Endodermal cell (in vitro differentiated cells): ENCODE results near the gene ARHGEF18. TPM values are rescaled to one million over a fixed set of nuclear protein-coding genes. Genes with fewer than 3 reads are reported as not detected.
A peak's percentile ranks its signal among the peaks of the same experiment; 100 is the strongest.

ENCODE experiments used
- DNase-seq: peaks from one replicate; pipeline ENCODE4 v3.0.0-alpha.2; 2017
- H3K27ac ChIP-seq: 2 replicates; pipeline ENCODE4 v1.5.1; 2013; ENCODE audit warnings: mild to moderate bottlenecking, low read depth, low read length, moderate library complexity
- H3K27me3 ChIP-seq: 2 replicates; pipeline ENCODE4 v1.6.1; 2013; ENCODE audit warnings: mild to moderate bottlenecking, low read length, moderate library complexity; ENCODE audit not compliant: insufficient read depth, control insufficient read depth, poor library complexity, severe bottlenecking
- H3K36me3 ChIP-seq: 2 replicates; pipeline ENCODE4 v1.7.0; 2013; ENCODE audit warnings: mild to moderate bottlenecking, low read length, moderate library complexity; ENCODE audit not compliant: control insufficient read depth, insufficient read depth
- H3K4me1 ChIP-seq: one replicate; pipeline ENCODE4 v1.7.0; 2013; ENCODE audit warnings: low read length; ENCODE audit not compliant: control insufficient read depth, insufficient read depth
- H3K4me3 ChIP-seq: 2 replicates; pipeline ENCODE4 v1.5.1; 2013; ENCODE audit warnings: mild to moderate bottlenecking, low read length, moderate library complexity
- H3K9ac ChIP-seq: 2 replicates; pipeline ENCODE4 v1.6.1; 2013; ENCODE audit warnings: mild to moderate bottlenecking, low read length, moderate library complexity; ENCODE audit not compliant: poor library complexity, severe bottlenecking; ENCODE audit errors: extremely low read depth
- H3K9me3 ChIP-seq: 2 replicates; pipeline ENCODE4 v1.6.1; 2013; ENCODE audit warnings: mild to moderate bottlenecking, low read length, moderate library complexity; ENCODE audit not compliant: control insufficient read depth
- H3K27ac Mint-ChIP-seq: 2 replicates; pipeline ENCODE4 v1.8.0; 2020; ENCODE audit warnings: mixed read lengths
- H3K27me3 Mint-ChIP-seq: 2 replicates; pipeline ENCODE4 v1.8.0; 2021; ENCODE audit warnings: mild to moderate bottlenecking, mixed read lengths; ENCODE audit not compliant: insufficient read depth
- H3K36me3 Mint-ChIP-seq: 2 replicates; pipeline ENCODE4 v1.8.0; 2020; ENCODE audit warnings: low read depth, mixed read lengths
- H3K4me1 Mint-ChIP-seq: 2 replicates; pipeline ENCODE4 v1.8.0; 2020; ENCODE audit warnings: mixed read lengths
- H3K4me3 Mint-ChIP-seq: 2 replicates; pipeline ENCODE4 v1.8.0; 2020; ENCODE audit warnings: mild to moderate bottlenecking, moderate library complexity, mixed read lengths
- H3K9me3 Mint-ChIP-seq: 2 replicates; pipeline ENCODE4 v1.8.0; 2020; ENCODE audit warnings: mild to moderate bottlenecking, mixed read lengths
- CTCF ChIP-seq: fragments of 200-600 bp; sonication (generic); conservative IDR thresholded peaks from 2 replicates; pipeline ENCODE4 v1.5.0; 2021; ENCODE audit warnings: antibody characterized with exemption, mild to moderate bottlenecking
- WGBS, 2 experiments: methylation state at CpG; one replicate each; pipeline versions ENCODE4 v1.1.5 to v1.1.7; 2013; ENCODE audit warnings: missing lambda C conversion rate in 2 of 2, mixed read lengths in 1 of 2; ENCODE audit not compliant: insufficient coverage in 1 of 2, insufficient read length in 1 of 2; 5-methylcytosine and 5-hydroxymethylcytosine counted together
- total RNA-seq, 2 donors: library from RNA; stranded (reverse); fragmentation: NEBNext Ultra II Directional in 1 of 2; extraction: Animal tissue kit (Norgen Biotek cat#: 25700) in 1 of 2; gene quantifications; 2 replicates in 1 of 2; 3 replicates in 1 of 2; pipeline ENCODE4 v1.2.1, GENCODE V29; 2021

ARHGEF18 gene
- total RNA-seq, 2 donors from 2014 or later: 51.7 to 53.3 TPM

- H3K27me3 ChIP-seq: no peaks in the 10 kb centered on the region
- H3K36me3 ChIP-seq: no peaks in the 10 kb centered on the region
- H3K9ac ChIP-seq: peak overlapping the region; percentile 75
- Mint-ChIP-seq H3K27ac (peak overlapping the region; percentile 76), H3K9me3 (no peaks in the 10 kb centered on the region), H3K36me3 (peaks cover 6% of the 10 kb centered on the region), H3K27me3 (no peaks in the 10 kb centered on the region), H3K4me1 (peaks cover 23% of the 10 kb centered on the region), H3K4me3 (peak overlapping the region; percentile 84)
- 0% methylated on average over 36 to 61 of the region's 61 CpGs for WGBS, 2 experiments
- no peaks in the 10 kb centered on the region for H3K4me1 ChIP-seq
- DNase-seq: peak; percentile 97
- TF ChIP-seq CTCF: no peak
- H3K9me3 ChIP-seq: no peaks in the 10 kb centered on the region
- H3K27ac ChIP-seq: peak overlapping the region; percentile 52
- H3K4me3 ChIP-seq: peak overlapping the region; percentile 95
Observed at GRCh38 chr19:7394731-7395359, 46.1 kb downstream of the ARHGEF18 start.

GRCh38 chr19:7395360-7396066 lies 46.8 kb downstream of the ARHGEF18 start:
- H3K36me3 Mint-ChIP-seq: peaks cover 10% of the 10 kb centered on the region
- no peak for TF ChIP-seq CTCF
- WGBS, 2 experiments: 6 to 10% methylated on average over 11 to 28 of the region's 28 CpGs
- Histone ChIP-seq H3K27me3 (no peaks in the 10 kb centered on the region), H3K4me1 (no peaks in the 10 kb centered on the region), H3K9me3 (no peaks in the 10 kb centered on the region), H3K27ac (peak overlapping the region; percentile 52), H3K9ac (peak overlapping the region; percentile 75), H3K36me3 (no peaks in the 10 kb centered on the region), H3K4me3 (peak overlapping the region; percentile 95)
- DNase-seq: peak; percentile 55
- H3K27ac Mint-ChIP-seq: peak overlapping the region; percentile 84
- no peaks in the 10 kb centered on the region for H3K27me3 Mint-ChIP-seq
- H3K9me3 Mint-ChIP-seq: no peaks in the 10 kb centered on the region
- peaks cover 23% of the 10 kb centered on the region for H3K4me1 Mint-ChIP-seq
- H3K4me3 Mint-ChIP-seq: peak overlapping the region; percentile 84

GRCh38 chr19:7397687-7398086 lies 49.0 kb downstream of the ARHGEF18 start:
- Histone ChIP-seq H3K27ac (no peak overlapping the region), H3K4me3 (no peak overlapping the region), H3K9me3 (no peaks in the 10 kb centered on the region), H3K36me3 (peaks cover 6% of the 10 kb centered on the region), H3K27me3 (no peaks in the 10 kb centered on the region), H3K4me1 (no peaks in the 10 kb centered on the region), H3K9ac (no peak overlapping the region)
- TF ChIP-seq CTCF: no peak
- Mint-ChIP-seq H3K9me3 (no peaks in the 10 kb centered on the region), H3K27ac (no peak overlapping the region), H3K36me3 (peaks cover 21% of the 10 kb centered on the region), H3K4me1 (peaks cover 16% of the 10 kb centered on the region), H3K4me3 (no peak overlapping the region), H3K27me3 (no peaks in the 10 kb centered on the region)
- DNase-seq: no peak
- 94 to 97% methylated on average over 6 to 9 of the region's 9 CpGs for WGBS, 2 experiments

Other genes with a start within 250 kb of the ARHGEF18 start
- gene INSR, start 54.5 kb upstream of the ARHGEF18 start, total RNA-seq: 10 to 100 TPM; 31.3 to 31.5 TPM
- 1 to 10 TPM; 2.6 to 3.0 TPM for gene PEX11G, start 140.1 kb downstream of the ARHGEF18 start, total RNA-seq
- 10 to 100 TPM; 45.9 to 53.2 TPM for gene ZNF358, start 167.2 kb downstream of the ARHGEF18 start, total RNA-seq
- 10 to 100 TPM; 18.0 to 21.4 TPM for gene MCOLN1, start 173.7 kb downstream of the ARHGEF18 start, total RNA-seq
- 100 to 1,000 TPM in 1 of 2 donors, 10 to 100 TPM in 1; 86.1 to 124 TPM for gene PNPLA6, start 186.8 kb downstream of the ARHGEF18 start, total RNA-seq
- 10 to 100 TPM; 65.5 to 76.8 TPM for gene CAMSAP3, start 246.9 kb downstream of the ARHGEF18 start, total RNA-seq